Measurements from ENCODE around the gene LAT.

DNA sequence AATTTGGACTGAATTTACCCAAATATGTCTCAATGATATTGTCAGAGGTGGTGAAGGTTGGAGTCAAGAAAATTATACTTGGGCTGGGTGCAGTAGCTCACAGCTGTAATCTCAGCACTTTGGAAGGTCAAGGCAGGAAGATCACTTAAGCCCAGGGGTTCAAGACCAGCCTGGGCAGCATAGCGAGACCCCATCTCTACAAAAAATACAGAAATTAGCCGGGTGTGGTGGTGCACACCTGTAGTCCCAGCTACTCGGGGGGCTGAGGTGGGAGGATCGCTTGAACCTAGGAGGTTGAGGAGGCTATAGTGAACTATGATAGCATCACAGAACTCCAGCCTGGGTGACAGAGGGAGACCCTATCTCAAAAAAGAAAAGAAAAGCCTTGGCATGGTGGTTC, 40.9 kb downstream of the LAT start:
- TF ChIP-seq, protein P1, sequence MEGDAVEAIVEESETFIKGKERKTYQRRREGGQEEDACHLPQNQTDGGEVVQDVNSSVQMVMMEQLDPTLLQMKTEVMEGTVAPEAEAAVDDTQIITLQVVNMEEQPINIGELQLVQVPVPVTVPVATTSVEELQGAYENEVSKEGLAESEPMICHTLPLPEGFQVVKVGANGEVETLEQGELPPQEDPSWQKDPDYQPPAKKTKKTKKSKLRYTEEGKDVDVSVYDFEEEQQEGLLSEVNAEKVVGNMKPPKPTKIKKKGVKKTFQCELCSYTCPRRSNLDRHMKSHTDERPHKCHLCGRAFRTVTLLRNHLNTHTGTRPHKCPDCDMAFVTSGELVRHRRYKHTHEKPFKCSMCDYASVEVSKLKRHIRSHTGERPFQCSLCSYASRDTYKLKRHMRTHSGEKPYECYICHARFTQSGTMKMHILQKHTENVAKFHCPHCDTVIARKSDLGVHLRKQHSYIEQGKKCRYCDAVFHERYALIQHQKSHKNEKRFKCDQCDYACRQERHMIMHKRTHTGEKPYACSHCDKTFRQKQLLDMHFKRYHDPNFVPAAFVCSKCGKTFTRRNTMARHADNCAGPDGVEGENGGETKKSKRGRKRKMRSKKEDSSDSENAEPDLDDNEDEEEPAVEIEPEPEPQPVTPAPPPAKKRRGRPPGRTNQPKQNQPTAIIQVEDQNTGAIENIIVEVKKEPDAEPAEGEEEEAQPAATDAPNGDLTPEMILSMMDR (IDR thresholded peaks at IDR 0.05): no peak
- no peak for TF ChIP-seq POLR2A (IDR thresholded peaks at IDR 0.05)
